TTC549 (cell line): ENCODE measurements around the gene CNOT3.

Experiments
- FAIRE-seq: peaks from 2 replicates; lab custom pipeline; 2012; peaks lifted over from hg19 to GRCh38; lab: Jason Lieb, UNC

CNOT3 gene

GRCh38 chr19:54121259-54121658 lies 16.3 kb upstream of the CNOT3 start:
- FAIRE-seq, result no peak

GRCh38 chr19:54123682-54124081 lies 13.9 kb upstream of the CNOT3 start:
- no peak for FAIRE-seq

- no peak for FAIRE-seq
Measured at GRCh38 chr19:54124393-54124792, 13.2 kb upstream of the CNOT3 start.

GRCh38 chr19:54125713-54126112 lies 11.8 kb upstream of the CNOT3 start:
- no peak for FAIRE-seq

GRCh38 chr19:54127688-54128440 lies 9.7 kb upstream of the CNOT3 start:
- no peak for FAIRE-seq

- FAIRE-seq, result no peak
Measured at GRCh38 chr19:54128441-54128725, 9.2 kb upstream of the CNOT3 start.

- FAIRE-seq, result no peak
Measured at GRCh38 chr19:54128796-54129616, 8.6 kb upstream of the CNOT3 start.

GRCh38 chr19:54129617-54129996 lies 8.0 kb upstream of the CNOT3 start:
- FAIRE-seq, result no peak

GRCh38 chr19:54133312-54133956 lies 4.1 kb upstream of the CNOT3 start:
- FAIRE-seq, result no peak

- FAIRE-seq, result no peak
Measured at GRCh38 chr19:54133957-54134590, 3.5 kb upstream of the CNOT3 start.

GRCh38 chr19:54136086-54136863 lies 1.3 kb upstream of the CNOT3 start:
- FAIRE-seq, result no peak

- FAIRE-seq, result peak; percentile 99
Measured at GRCh38 chr19:54136864-54137698, 481 bp upstream of the CNOT3 start.

GRCh38 chr19:54138489-54139256 lies 1.1 kb downstream of the CNOT3 start:
- FAIRE-seq, result no peak

- no peak for FAIRE-seq
Measured at GRCh38 chr19:54141356-54141755, 3.8 kb downstream of the CNOT3 start.

GRCh38 chr19:54142166-54142780 lies 4.7 kb downstream of the CNOT3 start:
- FAIRE-seq, result no peak

GRCh38 chr19:54145541-54146158 lies 8.1 kb downstream of the CNOT3 start:
- no peak for FAIRE-seq

- no peak for FAIRE-seq
Measured at GRCh38 chr19:54147676-54148075, 10.1 kb downstream of the CNOT3 start.

GRCh38 chr19:54148158-54148557 lies 10.6 kb downstream of the CNOT3 start:
- no peak for FAIRE-seq

- FAIRE-seq, result no peak
Measured at GRCh38 chr19:54149021-54149812, 11.7 kb downstream of the CNOT3 start.
